Astrocyte of the cerebellum (primary cell): ENCODE data around the gene SLC22A23.

Experiments
- DNase-seq: peaks from one replicate; pipeline ENCODE4 v3.0.0-alpha.2; 2011; ENCODE audit warnings: low read depth
- H3K4me3 ChIP-seq: 2 replicates; pipeline ENCODE4 v1.5.1; 2011; ENCODE audit warnings: mild to moderate bottlenecking, low read depth, low read length, moderate library complexity
- in situ Hi-C: cut with HindIII; loops from 2 replicates; pipeline ENCODE4 v1.10.0; 2017; ENCODE audit warnings: low sequenced_read_pairs
- TF ChIP-seq, protein P1 (sequence below): IDR thresholded peaks from 2 replicates; pipeline ENCODE4 v1.5.1; 2012; ENCODE audit warnings: low read length, low read depth, moderate library complexity, mild to moderate bottlenecking; ENCODE audit errors: missing control alignments

Gene SLC22A23

GRCh38 chr6:3466488-3467219 lies 9.8 kb upstream of the SLC22A23 start:
- in situ Hi-C loops = no loop called here
- DNase-seq = no peak
- no peak overlapping the region for H3K4me3 ChIP-seq
- TF ChIP-seq, protein P1, sequence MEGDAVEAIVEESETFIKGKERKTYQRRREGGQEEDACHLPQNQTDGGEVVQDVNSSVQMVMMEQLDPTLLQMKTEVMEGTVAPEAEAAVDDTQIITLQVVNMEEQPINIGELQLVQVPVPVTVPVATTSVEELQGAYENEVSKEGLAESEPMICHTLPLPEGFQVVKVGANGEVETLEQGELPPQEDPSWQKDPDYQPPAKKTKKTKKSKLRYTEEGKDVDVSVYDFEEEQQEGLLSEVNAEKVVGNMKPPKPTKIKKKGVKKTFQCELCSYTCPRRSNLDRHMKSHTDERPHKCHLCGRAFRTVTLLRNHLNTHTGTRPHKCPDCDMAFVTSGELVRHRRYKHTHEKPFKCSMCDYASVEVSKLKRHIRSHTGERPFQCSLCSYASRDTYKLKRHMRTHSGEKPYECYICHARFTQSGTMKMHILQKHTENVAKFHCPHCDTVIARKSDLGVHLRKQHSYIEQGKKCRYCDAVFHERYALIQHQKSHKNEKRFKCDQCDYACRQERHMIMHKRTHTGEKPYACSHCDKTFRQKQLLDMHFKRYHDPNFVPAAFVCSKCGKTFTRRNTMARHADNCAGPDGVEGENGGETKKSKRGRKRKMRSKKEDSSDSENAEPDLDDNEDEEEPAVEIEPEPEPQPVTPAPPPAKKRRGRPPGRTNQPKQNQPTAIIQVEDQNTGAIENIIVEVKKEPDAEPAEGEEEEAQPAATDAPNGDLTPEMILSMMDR = no peak

DNA sequence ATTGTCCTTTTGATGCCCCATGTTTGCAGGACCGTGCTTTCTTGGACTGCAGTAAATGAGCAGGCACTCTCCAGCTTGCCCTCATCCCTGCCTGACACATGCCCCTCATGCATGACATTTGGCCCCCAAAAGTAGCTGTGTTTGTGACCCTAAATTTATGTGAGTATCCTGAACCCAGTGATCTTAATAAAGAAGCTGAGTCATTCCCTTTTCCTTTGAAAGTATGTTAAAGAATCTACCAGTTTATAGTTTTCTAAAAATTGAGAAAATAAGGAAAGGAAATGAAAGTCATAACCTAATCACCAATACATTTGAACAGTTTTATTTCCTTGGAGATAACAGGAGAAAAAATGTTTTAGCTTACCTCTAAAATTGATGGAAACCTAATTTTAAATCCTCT lies 3.4 kb upstream of the SLC22A23 start:
- H3K4me3 ChIP-seq = no peak overlapping the region
- DNase-seq = no peak
- TF ChIP-seq, protein P1 = no peak
- in situ Hi-C loops = loop anchor here (5.0 kb wide), 1 partner anchor 42 kb away; no protein-coding TSS in a partner anchor

DNA sequence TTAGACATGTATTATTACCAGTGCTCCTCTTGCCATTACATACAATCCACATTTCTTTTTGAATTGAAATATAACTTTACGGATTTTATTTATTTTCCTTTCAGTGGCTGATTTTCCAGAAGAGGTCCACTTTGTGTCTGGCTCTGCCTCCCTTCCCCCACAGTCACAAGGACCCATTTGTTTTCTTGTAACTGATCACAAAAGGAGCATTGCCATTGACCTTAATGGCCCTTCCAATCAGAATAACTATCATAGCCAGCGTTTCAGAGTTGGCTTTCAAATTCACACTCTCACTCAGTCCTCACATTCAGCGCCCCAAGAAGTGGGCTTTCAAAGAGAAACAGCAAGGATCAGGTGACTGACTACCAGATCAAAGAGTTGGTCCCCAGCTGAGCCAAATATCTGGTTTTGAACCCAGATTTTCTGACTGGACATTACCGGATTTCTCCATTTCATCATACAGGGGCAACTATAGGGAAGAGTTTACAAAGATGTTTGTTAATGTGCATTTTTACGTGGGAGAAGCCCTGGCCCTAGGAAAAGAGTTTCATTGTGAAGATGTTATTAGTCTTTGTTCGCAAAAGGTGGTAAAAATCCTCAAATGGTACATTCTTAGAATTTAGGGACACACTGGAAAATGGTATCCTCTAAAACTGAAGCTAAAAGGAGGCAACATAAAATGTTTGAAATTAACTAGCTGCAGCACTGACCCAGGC lies 2.0 kb upstream of the SLC22A23 start:
- TF ChIP-seq, protein P1 = no peak
- no peak overlapping the region for H3K4me3 ChIP-seq
- no peak for DNase-seq
- in situ Hi-C loops = no loop called here

GRCh38 chr6:3457710-3458602 lies 1.1 kb upstream of the SLC22A23 start:
- TF ChIP-seq, protein P1 = no peak
- no peak for DNase-seq
- peak overlapping the region; percentile 74 for H3K4me3 ChIP-seq
- in situ Hi-C loops = no loop called here

GRCh38 chr6:3456395-3456897 lies 404 bp downstream of the SLC22A23 start:
- H3K4me3 ChIP-seq = peak overlapping the region; percentile 74
- in situ Hi-C loops = no loop called here
- no peak for DNase-seq
- TF ChIP-seq, protein P1 = no peak

GRCh38 chr6:3455569-3456394 lies 1.1 kb downstream of the SLC22A23 start:
- TF ChIP-seq, protein P1 = no peak
- in situ Hi-C loops = no loop called here
- DNase-seq = no peak
- peak overlapping the region; percentile 74 for H3K4me3 ChIP-seq
